RWPE2 (cell line): ENCODE measurements around the gene CSTF2T.
A peak's percentile ranks its signal among the peaks of the same experiment; 100 is the strongest.

ENCODE experiments used
- ATAC-seq: fragments of 200-7000 bp; cut with Tn5 transposase; 3 replicates; pipeline ENCODE4 v1.9.1; 2021; ENCODE audit warnings: low read depth
- DNase-seq: peaks from one replicate; pipeline ENCODE4 v3.0.0-alpha.2; 2020; ENCODE audit warnings: low spot score
- H3K27ac ChIP-seq: fragments of 450-650 bp; 2 replicates; pipeline ENCODE4 v1.5.1; 2017; ENCODE audit warnings: mild to moderate bottlenecking; ENCODE audit not compliant: poor library complexity, severe bottlenecking
- H3K27me3 ChIP-seq: fragments of 250-450 bp; sonication (Bioruptor Pico); 2 replicates; pipeline ENCODE4 v1.5.1; 2021; ENCODE audit warnings: mild to moderate bottlenecking, moderate library complexity; ENCODE audit not compliant: insufficient read depth, poor library complexity, severe bottlenecking
- H3K36me3 ChIP-seq: fragments of 250-450 bp; sonication (Bioruptor Pico); 2 replicates; pipeline ENCODE4 v1.5.1; 2020; ENCODE audit warnings: low read depth, mild to moderate bottlenecking, moderate library complexity
- H3K4me1 ChIP-seq: fragments of 250-450 bp; sonication (Bioruptor Pico); 2 replicates; pipeline ENCODE4 v1.5.1; 2021; ENCODE audit warnings: mild to moderate bottlenecking, moderate library complexity; ENCODE audit not compliant: insufficient read depth, poor library complexity, severe bottlenecking
- H3K4me3 ChIP-seq: fragments of 250-450 bp; sonication (Bioruptor Pico); 2 replicates; pipeline ENCODE4 v1.5.1; 2021; ENCODE audit warnings: mild to moderate bottlenecking, moderate library complexity; ENCODE audit not compliant: severe bottlenecking
- H3K9me3 ChIP-seq: fragments of 250-450 bp; sonication (Bioruptor Pico); 2 replicates; pipeline ENCODE4 v1.5.1; 2021; ENCODE audit warnings: mild to moderate bottlenecking, moderate library complexity; ENCODE audit not compliant: severe bottlenecking
- TF ChIP-seq, protein P1 (sequence below): fragments of 450-650 bp; IDR thresholded peaks from one replicate; pipeline ENCODE4 v1.5.1; 2017; ENCODE audit warnings: mild to moderate bottlenecking, moderate library complexity; ENCODE audit not compliant: poor library complexity, severe bottlenecking

Gene CSTF2T

DNA sequence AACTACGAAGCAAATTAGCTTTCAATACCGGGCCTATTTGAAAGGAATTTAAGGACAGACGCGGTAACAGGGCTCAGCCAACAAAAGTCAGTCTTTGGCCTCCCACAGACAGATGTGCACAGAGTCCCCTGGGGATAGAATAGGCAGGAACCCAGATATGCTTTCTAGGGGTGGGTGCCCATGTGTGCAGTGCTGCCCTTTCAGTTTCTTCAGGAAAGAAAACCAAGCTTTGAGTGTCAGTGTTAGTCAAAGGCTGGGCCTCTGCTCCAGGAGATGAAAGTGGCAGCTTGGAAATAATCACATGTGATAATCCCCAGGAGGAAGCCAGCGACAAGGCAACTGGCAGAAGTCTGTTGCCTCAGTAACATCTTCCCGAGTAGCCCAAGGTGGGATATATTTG is 43.8 kb upstream of the CSTF2T start:
- Histone ChIP-seq H3K27me3 (no peaks in the 10 kb centered on the region), H3K4me1 (no peaks in the 10 kb centered on the region), H3K27ac (no peak overlapping the region), H3K36me3 (no peaks in the 10 kb centered on the region), H3K9me3 (no peaks in the 10 kb centered on the region), H3K4me3 (no peak overlapping the region)
- TF ChIP-seq, protein P1, sequence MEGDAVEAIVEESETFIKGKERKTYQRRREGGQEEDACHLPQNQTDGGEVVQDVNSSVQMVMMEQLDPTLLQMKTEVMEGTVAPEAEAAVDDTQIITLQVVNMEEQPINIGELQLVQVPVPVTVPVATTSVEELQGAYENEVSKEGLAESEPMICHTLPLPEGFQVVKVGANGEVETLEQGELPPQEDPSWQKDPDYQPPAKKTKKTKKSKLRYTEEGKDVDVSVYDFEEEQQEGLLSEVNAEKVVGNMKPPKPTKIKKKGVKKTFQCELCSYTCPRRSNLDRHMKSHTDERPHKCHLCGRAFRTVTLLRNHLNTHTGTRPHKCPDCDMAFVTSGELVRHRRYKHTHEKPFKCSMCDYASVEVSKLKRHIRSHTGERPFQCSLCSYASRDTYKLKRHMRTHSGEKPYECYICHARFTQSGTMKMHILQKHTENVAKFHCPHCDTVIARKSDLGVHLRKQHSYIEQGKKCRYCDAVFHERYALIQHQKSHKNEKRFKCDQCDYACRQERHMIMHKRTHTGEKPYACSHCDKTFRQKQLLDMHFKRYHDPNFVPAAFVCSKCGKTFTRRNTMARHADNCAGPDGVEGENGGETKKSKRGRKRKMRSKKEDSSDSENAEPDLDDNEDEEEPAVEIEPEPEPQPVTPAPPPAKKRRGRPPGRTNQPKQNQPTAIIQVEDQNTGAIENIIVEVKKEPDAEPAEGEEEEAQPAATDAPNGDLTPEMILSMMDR = no peak
- DNase-seq (no peak), ATAC-seq (no peak)

DNA sequence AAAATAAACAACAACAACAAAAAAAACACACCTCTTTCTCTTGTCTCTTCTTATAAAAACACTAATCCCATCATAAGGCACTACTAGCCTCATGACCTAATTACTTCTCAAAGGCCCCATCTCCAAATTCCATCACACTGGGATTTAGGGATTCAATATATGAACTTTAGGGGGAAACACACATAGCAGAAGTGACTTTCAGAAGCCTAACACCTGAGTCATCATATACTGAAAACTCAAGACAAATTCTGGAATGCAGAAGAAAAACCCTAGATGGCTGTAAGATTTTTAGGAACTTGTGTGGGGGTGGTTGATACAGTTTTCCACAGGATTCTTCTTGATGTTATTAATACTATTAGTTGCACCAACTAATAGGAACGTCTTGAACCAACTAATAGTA is 33.7 kb upstream of the CSTF2T start:
- Histone ChIP-seq H3K36me3 (no peaks in the 10 kb centered on the region), H3K27me3 (no peaks in the 10 kb centered on the region), H3K9me3 (no peaks in the 10 kb centered on the region), H3K4me3 (no peak overlapping the region), H3K4me1 (no peaks in the 10 kb centered on the region), H3K27ac (no peak overlapping the region)
- DNase-seq (no peak), ATAC-seq (no peak)
- TF ChIP-seq, protein P1 = no peak

DNA sequence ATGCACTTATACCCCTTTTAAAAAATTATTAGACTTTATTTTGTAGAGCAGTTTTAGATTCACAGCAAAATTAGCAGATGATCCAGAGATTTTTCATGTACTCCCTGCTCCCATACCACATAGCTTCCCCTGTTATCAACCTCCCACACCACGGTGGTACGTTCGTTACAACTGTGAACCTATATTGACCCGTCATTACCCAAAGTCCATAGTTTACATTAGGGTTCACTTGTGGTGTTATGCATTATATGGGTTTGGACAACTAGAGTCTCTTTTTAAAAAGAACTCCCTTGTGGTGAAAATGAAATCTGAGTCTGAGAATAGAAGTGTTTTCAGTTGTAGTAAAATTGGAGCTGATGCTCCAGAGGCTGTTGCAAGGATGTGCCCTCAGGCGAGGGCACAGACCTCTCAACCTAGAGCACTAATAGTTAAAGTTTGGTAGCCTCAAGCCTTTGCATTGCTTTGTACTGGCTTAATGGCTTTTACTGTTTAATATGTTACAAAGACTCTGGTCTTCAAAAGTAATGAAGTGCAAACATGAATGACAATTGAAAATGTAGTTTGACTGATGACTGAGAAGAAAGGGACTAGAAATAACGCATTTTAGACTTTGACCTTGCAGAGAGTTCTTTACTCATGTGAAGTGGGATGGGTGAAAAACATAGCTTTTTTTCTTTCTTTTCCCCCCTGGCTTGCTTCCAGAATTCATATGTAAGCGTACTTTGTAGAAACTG is 30.6 kb upstream of the CSTF2T start:
- ATAC-seq = no peak
- DNase-seq = no peak
- no peaks in the 10 kb centered on the region for H3K4me1 ChIP-seq

DNA sequence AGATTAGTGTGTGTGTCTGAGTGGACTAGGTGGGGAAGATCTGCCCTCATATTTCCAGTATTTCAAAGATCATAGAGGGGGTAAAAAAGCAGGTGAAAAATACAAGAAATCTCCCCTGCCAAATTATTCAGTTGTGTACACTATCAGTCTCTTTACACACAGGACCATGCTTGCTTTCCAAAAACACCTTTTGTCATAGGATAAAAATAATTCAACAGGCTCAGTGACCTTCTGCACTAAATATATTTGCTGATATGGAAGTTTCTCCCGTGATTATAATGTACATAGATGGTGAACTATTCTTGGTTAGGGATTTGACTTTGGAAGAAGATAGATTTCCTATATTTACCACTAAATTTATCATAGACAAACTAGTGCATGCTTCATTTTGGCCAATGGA is 24.6 kb upstream of the CSTF2T start:
- Histone ChIP-seq H3K27me3 (no peaks in the 10 kb centered on the region), H3K4me3 (no peak overlapping the region), H3K27ac (no peak overlapping the region), H3K36me3 (no peaks in the 10 kb centered on the region), H3K4me1 (no peaks in the 10 kb centered on the region), H3K9me3 (no peaks in the 10 kb centered on the region)
- TF ChIP-seq, protein P1 = no peak
- ATAC-seq (no peak), DNase-seq (no peak)

More for the DNA sequence above, 30.6 kb upstream of the CSTF2T start:
- no peak overlapping the region for H3K27ac ChIP-seq
- H3K9me3 ChIP-seq = no peaks in the 10 kb centered on the region
- no peaks in the 10 kb centered on the region for H3K27me3 ChIP-seq
- H3K36me3 ChIP-seq = no peaks in the 10 kb centered on the region
- H3K4me3 ChIP-seq = no peak overlapping the region
- TF ChIP-seq, protein P1 = no peak

DNA sequence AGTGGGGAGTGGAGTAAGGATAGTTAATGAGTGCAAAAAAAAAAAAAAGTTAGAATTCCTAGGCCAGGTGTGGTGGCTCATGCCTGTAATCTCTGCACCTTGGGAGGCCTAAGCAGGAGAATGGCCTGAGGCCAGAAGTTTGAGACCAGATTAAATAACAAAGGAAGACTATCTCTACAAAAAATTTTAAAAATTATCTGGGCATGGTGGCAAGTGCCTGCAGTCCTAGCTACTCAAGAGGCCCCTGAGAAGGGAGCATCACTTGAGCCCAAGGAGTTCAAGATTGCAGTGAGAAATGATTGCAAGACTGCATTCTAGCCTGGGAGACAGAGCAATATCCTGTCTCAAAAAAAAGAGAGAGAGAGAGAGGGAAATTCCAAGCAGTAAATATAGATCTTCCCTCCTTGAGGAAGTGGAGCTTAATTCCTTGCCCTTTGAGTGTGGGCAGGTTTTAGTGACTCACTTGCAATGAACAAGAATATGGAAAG is 19.5 kb upstream of the CSTF2T start:
- ATAC-seq = peak; percentile 77
- Histone ChIP-seq H3K9me3 (no peaks in the 10 kb centered on the region), H3K36me3 (no peaks in the 10 kb centered on the region), H3K27ac (no peak overlapping the region), H3K27me3 (no peaks in the 10 kb centered on the region), H3K4me3 (no peak overlapping the region), H3K4me1 (no peaks in the 10 kb centered on the region)
- TF ChIP-seq, protein P1 = no peak
- no peak for DNase-seq
